Keratinocyte (primary cell): ENCODE measurements around the gene UTS2. TPM values are rescaled to one million over a fixed set of nuclear protein-coding genes. Genes with fewer than 3 reads are reported as not detected.

Experiments
- DNase-seq: peaks from one replicate; pipeline ENCODE4 v3.0.0-alpha.2; 2011; ENCODE audit warnings: low read depth, missing footprints, low spot score
- FAIRE-seq: peaks from 2 replicates; lab custom pipeline; 2011; peaks lifted over from hg19 to GRCh38; lab: Jason Lieb, UNC
- H2AFZ ChIP-seq: 2 replicates; pipeline ENCODE4 v1.6.0; 2012; ENCODE audit warnings: low read length, control low read depth, inconsistent platforms; ENCODE audit not compliant: control insufficient read depth
- H3K27ac ChIP-seq: 2 replicates; pipeline ENCODE4 v1.5.1; 2011; ENCODE audit warnings: low read length; ENCODE audit not compliant: control insufficient read depth, insufficient read depth
- H3K27me3 ChIP-seq: 3 replicates; pipeline ENCODE4 v1.6.0; 2011; ENCODE audit warnings: low read length; ENCODE audit not compliant: control insufficient read depth, insufficient read depth; ENCODE audit errors: extremely low read depth
- H3K36me3 ChIP-seq, 2 experiments: 2 replicates in 1 of 2; 3 replicates in 1 of 2; pipeline ENCODE4 v1.5.1; 2011; ENCODE audit warnings: low read length in 2 of 2, mild to moderate bottlenecking in 1 of 2; ENCODE audit not compliant: control insufficient read depth in 2 of 2, insufficient read depth in 2 of 2; ENCODE audit errors: extremely low read depth in 1 of 2
- H3K4me1 ChIP-seq: 3 replicates; pipeline ENCODE4 v1.5.1; 2011; ENCODE audit warnings: low read length; ENCODE audit not compliant: control insufficient read depth, insufficient read depth; ENCODE audit errors: extremely low read depth
- H3K4me2 ChIP-seq: 3 replicates; pipeline ENCODE4 v1.6.0; 2011; ENCODE audit warnings: low read depth, low read length; ENCODE audit not compliant: control insufficient read depth, insufficient read depth; ENCODE audit errors: extremely low read depth
- H3K4me3 ChIP-seq, 3 experiments: fragments of 200-600 bp in 1 of 3; sonication (generic) in 1 of 3; 2 replicates in 2 of 3; 3 replicates in 1 of 3; pipeline ENCODE4 v1.5.1; 2011 to 2016; ENCODE audit warnings: low read length in 3 of 3, mild to moderate bottlenecking in 3 of 3, control low read depth in 2 of 3, inconsistent platforms in 1 of 3, low read depth in 1 of 3, mixed read lengths in 1 of 3, mixed run types in 1 of 3, moderate library complexity in 1 of 3; ENCODE audit not compliant: control insufficient read depth in 2 of 3, insufficient read depth in 2 of 3; ENCODE audit errors: extremely low read depth in 1 of 3
- H3K79me2 ChIP-seq: 2 replicates; pipeline ENCODE4 v1.6.0; 2012; ENCODE audit warnings: low read length; ENCODE audit not compliant: control insufficient read depth, insufficient read depth
- H3K9ac ChIP-seq: 3 replicates; pipeline ENCODE4 v1.6.0; 2011; ENCODE audit warnings: low read length; ENCODE audit not compliant: control insufficient read depth, insufficient read depth; ENCODE audit errors: extremely low read depth
- H3K9me1 ChIP-seq: 3 replicates; pipeline ENCODE4 v1.6.0; 2011; ENCODE audit warnings: low read length; ENCODE audit not compliant: control insufficient read depth, insufficient read depth; ENCODE audit errors: extremely low read depth
- H3K9me3 ChIP-seq: 2 replicates; pipeline ENCODE4 v1.5.1; 2012; ENCODE audit warnings: low read depth, low read length; ENCODE audit not compliant: control insufficient read depth
- H4K20me1 ChIP-seq: 3 replicates; pipeline ENCODE4 v1.6.0; 2011; ENCODE audit warnings: low read length; ENCODE audit not compliant: control insufficient read depth, insufficient read depth; ENCODE audit errors: extremely low read depth
- CTCF ChIP-seq, 3 experiments: IDR thresholded peaks in 1 of 3; conservative IDR thresholded peaks in 1 of 3; optimal IDR thresholded peaks in 1 of 3; 2 replicates in 2 of 3; 3 replicates in 1 of 3; pipeline versions ENCODE3 to v1.5.1; 2011; ENCODE audit warnings: low read length in 3 of 3, mild to moderate bottlenecking in 3 of 3, moderate library complexity in 2 of 3, control low read depth in 1 of 3, inconsistent platforms in 1 of 3; ENCODE audit not compliant: insufficient read depth in 2 of 3; ENCODE audit errors: extremely low read depth in 1 of 3
- EZH2 ChIP-seq: IDR thresholded peaks from one replicate; pipeline ENCODE4 v1.6.1; 2012; ENCODE audit warnings: inconsistent platforms, mild to moderate bottlenecking, low read length, moderate library complexity
- dilution Hi-C: fragments of 300-500 bp; cut with MboI; formaldehyde crosslinking; loops from one replicate; pipeline ENCODE4 v1.7.0; 2020; ENCODE audit warnings: low sequenced_read_pairs; ENCODE audit not compliant: extremely low pct_ligation_motif_present
- polyA plus RNA-seq, 5 experiments: library from polyadenylated mRNA; depleted of rRNA in 3 of 5; stranded (reverse) in 3 of 5; stranded (forward) in 1 of 5; unstranded in 1 of 5; fragments of >200 nt; gene quantifications; 1 replicate in 1 of 5; 2 replicates in 3 of 5; 3 replicates in 1 of 5; pipeline versions ENCODE4 v1.2.1 to v1.2.3, GENCODE V29; 2011 to 2012; ENCODE audit warnings: missing spikeins in 2 of 5, low read depth in 1 of 5, low replicate concordance in 1 of 5

UTS2 gene
- polyA plus RNA-seq, 1 donor (not counting 4 experiments of a cell fraction or from before 2014, with no cell fraction given) = not detected

DNA sequence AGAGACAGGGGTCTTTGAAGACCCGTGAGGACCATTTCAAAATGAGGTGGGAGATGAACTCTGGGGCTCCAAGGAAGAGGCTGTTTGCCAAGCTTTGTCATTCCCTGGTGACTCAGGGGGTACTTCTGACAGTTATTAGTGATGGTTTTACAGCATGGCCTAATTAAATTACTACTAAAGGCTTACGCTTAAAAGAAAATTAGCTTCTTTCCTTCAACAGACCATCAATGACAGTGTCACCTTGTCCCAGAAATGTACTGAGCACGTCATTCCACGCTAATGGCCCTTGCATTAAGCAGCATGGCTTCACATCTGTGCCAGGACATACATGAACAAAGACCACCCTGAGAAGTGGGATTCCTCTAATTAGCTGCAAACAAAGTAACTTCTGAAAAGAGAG is 5.1 kb upstream of the UTS2 start:
- FAIRE-seq = no peak
- no peaks in the 10 kb centered on the region for H3K9me1 ChIP-seq
- TF ChIP-seq CTCF (optimal IDR thresholded peaks at IDR 0.05 in 1 of 3, IDR thresholded peaks at IDR 0.05 in 1 of 3, conservative IDR thresholded peaks at IDR 0.05 in 1 of 3; ENCODE audit: extremely low read depth in 1 of 3, insufficient read depth in 2 of 3, low read length in 3 of 3) (no peak), EZH2 (no peak)
- dilution Hi-C loops = no loop called here
- H3K4me1 ChIP-seq = no peaks in the 10 kb centered on the region
- H3K4me2 ChIP-seq = no peak overlapping the region
- no peak overlapping the region for H3K4me3 ChIP-seq
- H3K36me3 ChIP-seq = no peaks in the 10 kb centered on the region
- H3K9me3 ChIP-seq = no peaks in the 10 kb centered on the region
- H4K20me1 ChIP-seq = no peaks in the 10 kb centered on the region
- H3K79me2 ChIP-seq = no peaks in the 10 kb centered on the region
- no peak for DNase-seq
- no peak overlapping the region for H3K9ac ChIP-seq
- no peak overlapping the region for H3K27ac ChIP-seq
- no peaks in the 10 kb centered on the region for H3K27me3 ChIP-seq
- H2AFZ ChIP-seq = no peak overlapping the region

DNA sequence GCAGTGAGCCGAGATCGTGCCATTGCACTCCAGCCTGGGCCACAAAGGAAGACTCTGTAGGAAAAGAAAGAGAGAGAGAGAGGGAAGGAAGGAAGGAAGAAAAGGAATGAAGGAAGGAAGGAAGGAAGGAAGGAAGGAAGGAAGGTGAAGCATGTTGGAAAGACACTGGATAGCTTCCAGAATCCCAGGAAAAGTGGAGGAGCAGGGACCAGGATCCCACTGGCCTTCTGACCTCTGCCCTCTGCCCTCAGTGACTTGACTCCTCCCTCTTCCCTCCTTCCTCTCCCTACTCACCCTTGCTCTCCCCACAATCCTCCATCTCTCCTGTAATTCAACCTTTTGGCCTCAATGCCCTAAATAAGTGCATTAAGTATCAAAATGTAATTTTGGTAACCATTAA is 4.1 kb upstream of the UTS2 start:
- H3K9me1 ChIP-seq = no peaks in the 10 kb centered on the region
- no peaks in the 10 kb centered on the region for H3K4me1 ChIP-seq
- no peak overlapping the region for H3K4me2 ChIP-seq
- H3K36me3 ChIP-seq = no peaks in the 10 kb centered on the region
- FAIRE-seq (no peak), DNase-seq (no peak)
- no peak for TF ChIP-seq EZH2
- TF ChIP-seq CTCF (optimal IDR thresholded peaks at IDR 0.05 in 1 of 3, IDR thresholded peaks at IDR 0.05 in 1 of 3, conservative IDR thresholded peaks at IDR 0.05 in 1 of 3; ENCODE audit: extremely low read depth in 1 of 3, insufficient read depth in 2 of 3, low read length in 3 of 3) = no peak
- H3K9ac ChIP-seq = no peak overlapping the region
- no peaks in the 10 kb centered on the region for H3K79me2 ChIP-seq
- dilution Hi-C loops = no loop called here
- H3K27me3 ChIP-seq = no peaks in the 10 kb centered on the region
- H3K9me3 ChIP-seq = no peaks in the 10 kb centered on the region
- H2AFZ ChIP-seq = no peak overlapping the region
- no peak overlapping the region for H3K4me3 ChIP-seq
- no peaks in the 10 kb centered on the region for H4K20me1 ChIP-seq
- no peak overlapping the region for H3K27ac ChIP-seq
